Measurements from ENCODE around the gene PLPP3.

Gene PLPP3

GRCh38 chr1:56575865-56576264 is 3.5 kb downstream of the PLPP3 start:
- DNase-seq (ENCODE audit: low read depth), result no peak

DNA sequence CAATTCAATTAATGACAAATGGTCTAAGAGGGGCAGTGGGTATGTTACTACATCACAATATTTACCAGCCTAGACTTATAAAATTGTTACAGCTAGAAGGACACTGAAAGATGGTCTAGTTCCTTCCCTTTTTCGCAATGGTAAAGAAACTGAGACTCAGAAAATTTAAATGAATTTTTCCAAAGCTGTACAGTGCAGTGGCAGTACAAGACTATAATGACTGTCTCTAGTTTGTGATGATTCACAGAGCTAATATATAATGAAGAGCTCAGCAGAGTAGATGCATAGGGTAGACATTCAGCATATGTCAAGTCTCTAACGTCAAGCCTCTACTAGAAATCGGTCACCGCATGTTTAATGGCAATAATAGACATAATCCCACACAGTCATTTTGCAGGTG is 4.6 kb downstream of the PLPP3 start:
- DNase-seq (ENCODE audit: low read depth), result no peak

- DNase-seq (ENCODE audit: low read depth), result no peak
Observed at GRCh38 chr1:56573311-56573710, 6.1 kb downstream of the PLPP3 start.

- DNase-seq (ENCODE audit: low read depth), result no peak
Observed at GRCh38 chr1:56572334-56573050, 6.9 kb downstream of the PLPP3 start.

- no peak for DNase-seq (ENCODE audit: low read depth)
Observed at GRCh38 chr1:56571448-56571847, 7.9 kb downstream of the PLPP3 start.

GRCh38 chr1:56570924-56571372 is 8.4 kb downstream of the PLPP3 start:
- DNase-seq (ENCODE audit: low read depth), result no peak

DNA sequence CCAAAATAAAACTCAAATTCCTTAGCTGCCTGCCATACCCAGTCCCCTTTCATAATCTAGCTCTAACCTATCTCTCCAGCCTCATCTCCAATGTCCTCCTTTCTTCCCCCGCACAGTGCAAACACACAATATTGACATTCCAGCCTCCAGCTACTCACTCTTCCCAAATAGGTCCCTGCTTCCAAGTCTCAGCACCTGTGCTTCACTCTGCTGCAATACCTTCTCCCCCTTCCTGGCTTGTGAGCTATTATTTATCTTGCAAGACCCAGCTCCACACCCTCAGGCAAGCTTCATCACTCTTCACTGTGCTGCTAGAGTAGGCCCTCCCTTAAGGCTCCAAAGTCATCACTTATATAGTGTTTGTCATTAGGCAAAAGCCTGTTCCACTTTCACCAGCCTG is 9.7 kb downstream of the PLPP3 start:
- DNase-seq (ENCODE audit: low read depth), result no peak

DNA sequence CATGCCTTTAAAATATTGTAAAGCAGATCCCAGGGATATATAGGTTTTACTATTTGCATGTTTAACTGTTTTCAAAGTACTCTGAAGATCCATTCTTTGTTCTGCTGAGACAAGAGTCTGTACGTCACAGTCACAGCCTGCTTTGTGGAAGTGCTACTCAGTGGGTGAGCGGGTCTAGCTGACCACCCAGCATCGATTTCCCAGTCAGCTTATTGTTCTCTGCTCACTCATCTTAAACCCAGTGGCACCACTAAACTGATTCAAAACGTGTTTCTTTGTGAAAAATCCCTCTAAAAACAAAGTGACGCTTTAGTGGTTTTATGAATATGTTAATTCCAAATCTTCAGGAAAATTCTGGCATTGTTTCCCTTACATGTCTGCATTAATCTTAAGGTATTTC is 12.4 kb downstream of the PLPP3 start:
- no peak for DNase-seq (ENCODE audit: low read depth)

- no peak for DNase-seq (ENCODE audit: low read depth)
Observed at GRCh38 chr1:56566061-56566744, 13.2 kb downstream of the PLPP3 start.

- DNase-seq (ENCODE audit: low read depth), result no peak
Observed at GRCh38 chr1:56564615-56565014, 14.7 kb downstream of the PLPP3 start.

DNA sequence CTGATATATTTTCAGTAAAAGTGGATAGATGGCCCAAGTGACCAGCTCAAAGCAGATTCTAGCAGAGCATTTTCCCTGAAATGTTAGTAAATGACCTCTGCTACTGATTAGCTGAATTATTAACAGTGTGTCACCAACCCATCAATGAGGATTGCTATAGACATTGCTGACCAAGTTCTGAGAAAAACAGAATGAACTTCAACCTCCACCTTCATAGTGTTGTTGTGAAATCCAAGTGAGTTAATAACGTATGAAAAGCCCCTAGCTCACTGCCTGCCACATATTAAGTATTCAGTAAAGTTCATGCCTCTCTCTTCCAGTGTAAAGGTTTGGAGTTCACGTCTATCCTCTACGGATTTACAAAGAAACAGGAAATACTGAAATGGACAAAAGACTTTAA is 15.8 kb downstream of the PLPP3 start:
- DNase-seq (ENCODE audit: low read depth), result no peak

DNA sequence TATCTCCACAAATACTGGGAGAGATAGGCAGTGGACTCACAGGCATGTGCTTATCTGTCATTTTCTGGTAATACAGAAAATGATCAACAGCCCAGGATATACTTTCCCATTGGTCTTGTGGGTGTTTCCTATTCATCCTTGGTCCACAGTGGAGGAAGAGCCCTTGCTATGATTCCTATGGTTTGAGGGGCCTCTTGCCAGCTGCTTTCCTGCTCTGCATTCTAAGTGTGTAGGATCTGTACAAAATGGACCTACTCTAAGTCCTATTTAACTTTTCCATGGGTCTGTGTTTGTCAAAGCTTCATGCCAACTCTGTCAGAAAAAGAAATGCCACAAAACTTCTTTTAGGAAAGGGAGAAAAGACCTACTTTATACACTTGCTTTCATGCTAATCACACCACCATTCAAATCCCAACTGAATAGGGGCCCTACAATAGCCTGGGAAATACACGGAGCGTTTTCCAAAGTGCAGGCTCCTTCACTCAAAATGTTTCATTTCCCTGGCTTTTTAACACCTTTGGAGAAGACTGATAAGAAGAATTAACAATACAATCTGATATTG is 16.4 kb downstream of the PLPP3 start:
- DNase-seq (ENCODE audit: low read depth), result no peak

- DNase-seq (ENCODE audit: low read depth), result no peak
Observed at GRCh38 chr1:56561227-56562019, 17.9 kb downstream of the PLPP3 start.

GRCh38 chr1:56557746-56558145 is 21.6 kb downstream of the PLPP3 start:
- no peak for DNase-seq (ENCODE audit: low read depth)

DNA sequence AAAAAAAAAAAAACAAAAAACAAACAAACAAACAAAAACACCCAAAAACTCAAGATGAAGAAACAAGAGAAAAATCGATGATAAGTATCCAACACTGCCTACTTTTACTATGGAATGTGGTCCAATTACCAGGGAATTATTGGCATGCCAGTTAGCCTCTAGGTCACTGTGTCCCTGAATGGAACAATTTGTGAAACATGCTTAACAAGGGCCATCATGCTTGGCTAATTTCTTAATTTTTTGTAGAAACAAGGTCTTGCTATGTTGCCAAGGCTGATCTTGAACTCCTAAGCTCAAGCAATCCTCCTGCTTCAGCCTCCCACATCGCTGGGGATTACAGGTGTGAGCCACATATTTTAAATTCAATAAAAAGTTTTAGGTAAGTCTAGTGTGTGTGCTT is 23.9 kb downstream of the PLPP3 start:
- DNase-seq (ENCODE audit: low read depth), result no peak

DNA sequence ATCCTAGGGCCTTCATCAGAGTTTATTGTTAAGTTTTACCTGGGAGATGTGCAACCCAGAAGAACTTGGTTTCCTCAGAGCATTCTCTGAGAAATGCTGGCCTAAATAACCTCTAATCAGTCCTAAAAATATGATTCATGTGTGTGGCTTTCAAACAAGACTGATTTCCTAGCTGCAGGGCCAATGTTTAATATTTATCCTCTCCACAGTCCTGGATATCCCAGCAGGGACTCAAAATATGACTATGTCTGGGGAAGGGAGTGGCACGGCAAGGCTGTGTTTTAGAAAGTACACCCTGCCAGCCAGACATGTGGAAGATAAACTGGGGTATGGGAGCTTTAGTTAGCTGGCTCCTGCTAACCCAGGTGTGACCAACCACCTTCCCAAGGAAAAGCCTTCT is 26.3 kb downstream of the PLPP3 start:
- no peak for DNase-seq (ENCODE audit: low read depth)

DNA sequence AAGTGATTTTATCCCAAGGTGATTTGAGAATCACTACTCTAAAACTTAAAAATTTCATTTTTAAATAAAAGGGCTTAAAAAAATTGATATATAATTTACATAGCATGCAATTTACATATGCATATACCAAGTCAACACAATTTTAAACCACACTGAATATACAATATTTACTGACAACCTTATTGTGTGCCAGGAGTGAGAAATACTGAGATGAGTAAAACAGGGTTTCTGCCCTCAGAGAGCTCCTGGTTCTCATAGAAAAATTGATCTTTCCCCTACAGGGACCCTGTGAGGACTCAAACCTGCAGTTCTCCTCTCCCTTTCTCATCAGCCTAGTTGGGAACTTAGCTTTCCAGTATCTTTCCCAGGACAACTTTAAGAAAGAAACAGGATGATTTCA is 27.0 kb downstream of the PLPP3 start:
- no peak for DNase-seq (ENCODE audit: low read depth)

GRCh38 chr1:56551691-56552090 is 27.7 kb downstream of the PLPP3 start:
- no peak for DNase-seq (ENCODE audit: low read depth)

GRCh38 chr1:56550859-56551188 is 28.5 kb downstream of the PLPP3 start:
- no peak for DNase-seq (ENCODE audit: low read depth)

GRCh38 chr1:56550138-56550858 is 29.1 kb downstream of the PLPP3 start:
- no peak for DNase-seq (ENCODE audit: low read depth)

DNA sequence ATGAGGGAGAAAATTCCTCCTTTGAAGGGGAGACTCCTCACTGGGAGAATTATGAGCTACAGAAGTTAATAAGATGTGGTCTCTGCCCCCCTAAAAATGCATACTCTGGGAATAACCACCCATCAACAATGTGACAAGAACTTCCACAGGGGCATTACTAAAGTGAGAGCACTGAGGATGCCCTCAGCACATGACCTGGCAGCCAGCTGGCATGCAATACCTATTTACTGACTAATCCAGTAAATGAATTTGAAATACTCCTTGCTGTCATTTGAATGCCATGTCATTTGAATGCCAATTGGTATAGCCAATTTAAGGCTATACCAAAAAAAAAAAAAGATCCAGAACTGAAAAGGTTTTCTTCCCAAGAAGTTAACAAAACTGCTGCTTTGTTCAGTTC is 30.8 kb downstream of the PLPP3 start:
- no peak for DNase-seq (ENCODE audit: low read depth)

DNA sequence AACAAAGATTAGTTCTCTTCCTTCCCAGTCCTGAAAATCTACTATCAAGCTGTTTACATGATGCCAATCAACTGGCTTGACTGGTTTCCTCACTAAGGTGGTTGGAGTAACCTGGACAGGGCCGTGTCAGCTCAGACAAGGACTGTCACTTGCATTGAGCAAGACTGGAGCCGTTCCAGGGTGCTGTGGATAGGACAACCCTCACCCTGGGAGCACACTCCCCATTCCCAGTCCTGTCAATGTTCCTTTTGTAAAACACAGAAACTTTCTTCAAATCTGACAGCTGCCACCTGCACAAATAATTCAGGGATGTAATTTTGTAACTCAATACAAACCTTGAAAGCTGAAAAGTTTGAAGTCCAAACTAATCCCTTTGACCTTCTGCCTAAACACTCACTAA is 31.4 kb downstream of the PLPP3 start:
- DNase-seq (ENCODE audit: low read depth), result no peak
